Upper lobe of left lung (tissue), 6 donors: Measurements from ENCODE around the gene TMEM121B. TPM values are rescaled to one million over a fixed set of nuclear protein-coding genes. Genes with fewer than 3 reads are reported as not detected.

Experiments
- ATAC-seq, 2 donors: fragments of 200-7000 bp; cut with Tn5 transposase; one replicate each; pipeline ENCODE4 v1.9.1; 2022; ENCODE audit warnings: mild to moderate bottlenecking in 2 of 2, moderate library complexity in 2 of 2; ENCODE audit not compliant: low FRiP score in 2 of 2
- DNase-seq, 2 donors: peaks; one replicate each; pipeline ENCODE4 v3.0.0-alpha.2; 2019 to 2020
- H3K27ac ChIP-seq, 4 donors: fragments of 200-600 bp; sonication (generic); one replicate each; pipeline ENCODE4 v1.5.1; 2016 to 2019
- H3K27me3 ChIP-seq, 4 donors: fragments of 200-600 bp; sonication (generic); one replicate each; pipeline ENCODE4 v1.5.1; 2017 to 2019
- H3K36me3 ChIP-seq, 4 donors: fragments of 200-600 bp; sonication (generic); one replicate each; pipeline ENCODE4 v1.5.1; 2016 to 2019
- H3K4me1 ChIP-seq, 4 donors: fragments of 200-600 bp; sonication (generic); one replicate each; pipeline ENCODE4 v1.5.1; 2018 to 2019
- H3K4me3 ChIP-seq, 4 donors: fragments of 200-600 bp; sonication (generic); one replicate each; pipeline ENCODE4 v1.5.1; 2017 to 2019; ENCODE audit warnings: mild to moderate bottlenecking in 2 of 4, moderate library complexity in 1 of 4
- H3K9me3 ChIP-seq, 4 donors: fragments of 200-600 bp; sonication (generic); one replicate each; pipeline ENCODE4 v1.5.1; 2018 to 2019
- CTCF ChIP-seq, 6 experiments: fragments of 450-650 bp in 4 of 6; fragments of 200-600 bp in 2 of 6; sonication (generic) in 2 of 6; IDR thresholded peaks; one replicate each; pipeline ENCODE4 v1.5.1; 2016 to 2019; ENCODE audit warnings: antibody characterized with exemption in 6 of 6
- EP300 ChIP-seq, 4 donors: sonication (generic); formaldehyde crosslinking; IDR thresholded peaks; one replicate each; pipeline ENCODE4 v1.5.1; 2017; ENCODE audit warnings: antibody characterized with exemption in 4 of 4, control low read depth in 2 of 4
- POLR2A ChIP-seq, 4 donors: fragments of 450-650 bp; IDR thresholded peaks; one replicate each; pipeline ENCODE4 v1.5.1; 2016 to 2017; ENCODE audit warnings: antibody characterized with exemption in 4 of 4, mild to moderate bottlenecking in 2 of 4
- POLR2AphosphoS5 ChIP-seq, 2 donors: sonication (generic); formaldehyde crosslinking; IDR thresholded peaks; one replicate each; pipeline ENCODE4 v1.5.1; 2017; ENCODE audit warnings: antibody characterized with exemption in 2 of 2
- WGBS, 2 donors: methylation state at CpG; one replicate each; pipeline ENCODE4 v1.1.5; 2017 to 2018; 5-methylcytosine and 5-hydroxymethylcytosine counted together
- total RNA-seq, 6 donors: library from RNA; depleted of rRNA in 4 of 6; stranded (reverse); fragments of >200 nt in 4 of 6; gene quantifications; one replicate each; pipeline versions ENCODE4 v1.1.0 to v1.2.1, GENCODE V29; 2016 to 2021
- donor health status: DM: no; HTN: no; CAD: no; lungs with moderate emphysema.
- donor health status: DM: no; HTN: yes; CAD: no; lungs with severe emphysema.

The TMEM121B gene
- total RNA-seq, 6 donors from 2014 or later, result 0.10 to 2.0 (median 1.1) TPM; not detected in 1

GRCh38 chr22:17159504-17159951 lies 38.4 kb upstream of the TMEM121B start:
- Histone ChIP-seq H3K27me3 (no peaks in the 10 kb centered on the region), H3K9me3 (no peaks in the 10 kb centered on the region), H3K27ac (peak overlapping the region; percentile 85 to 92 (median 90)), H3K36me3 (no peaks in the 10 kb centered on the region), H3K4me1 (peaks cover 22 to 44% (median 25%) of the 10 kb centered on the region in 4 donors), H3K4me3 (peak overlapping the region; percentile 65 to 89 (median 78))
- TF ChIP-seq POLR2AphosphoS5 (IDR thresholded peaks at IDR 0.05), result no peak
- TF ChIP-seq EP300 (IDR thresholded peaks at IDR 0.05), result no peak
- TF ChIP-seq CTCF (IDR thresholded peaks at IDR 0.05), result peak in 1 of 6 experiments; percentile 4
- peak in 1 of 4 donors; percentile 15 for TF ChIP-seq POLR2A (IDR thresholded peaks at IDR 0.05)
- ATAC-seq (peak; percentile 47 to 49), DNase-seq (peak; percentile 49 to 88)
- 14 to 16% methylated on average over 23 to 33 of the region's 35 CpGs for WGBS, 2 donors

- peak; percentile 94 to 97 for ATAC-seq
- no peaks in the 10 kb centered on the region for H3K36me3 ChIP-seq
- 0 to 1% methylated on average over 9 to 59 of the region's 114 CpGs for WGBS, 2 donors
- no peaks in the 10 kb centered on the region for H3K9me3 ChIP-seq
- peaks cover 22 to 44% (median 25%) of the 10 kb centered on the region in 4 donors for H3K4me1 ChIP-seq
- peak within 1 kb of the TSS; percentile 85 to 92 (median 90) for H3K27ac ChIP-seq
- H3K27me3 ChIP-seq, result no peaks in the 10 kb centered on the region
- H3K4me3 ChIP-seq, result peak within 1 kb of the TSS; percentile 66 to 89 (median 78)
- TF ChIP-seq POLR2A (IDR thresholded peaks at IDR 0.05) (peak in 3 of 4 donors; percentile 24 to 57 (median 35)), CTCF (IDR thresholded peaks at IDR 0.05) (no peak), POLR2AphosphoS5 (IDR thresholded peaks at IDR 0.05) (peak; percentile 22 to 55), EP300 (IDR thresholded peaks at IDR 0.05) (no peak)
- DNase-seq, result peak; percentile 89 to 99
Measured at GRCh38 chr22:17158568-17159503, 37.7 kb upstream of the TMEM121B start, which contains the start of gene HDHD5. Gene HDHD5, minus strand, starts transcription at chr22:17159277. Its CDS starts 26 bp downstream, at chr22:17159251.

GRCh38 chr22:17158176-17158567 lies 37.0 kb upstream of the TMEM121B start:
- H3K27ac ChIP-seq, result peak overlapping the region; percentile 85 to 92 (median 90)
- H3K9me3 ChIP-seq, result no peaks in the 10 kb centered on the region
- WGBS, 2 donors, result 47 to 48% methylated on average over 16 to 17 of the region's 17 CpGs
- no peaks in the 10 kb centered on the region for H3K36me3 ChIP-seq
- H3K4me3 ChIP-seq, result peak overlapping the region; percentile 66 to 89 (median 78)
- ATAC-seq (no peak), DNase-seq (no peak)
- no peaks in the 10 kb centered on the region for H3K27me3 ChIP-seq
- TF ChIP-seq CTCF (IDR thresholded peaks at IDR 0.05), result no peak
- TF ChIP-seq POLR2A (IDR thresholded peaks at IDR 0.05), result no peak
- no peak for TF ChIP-seq POLR2AphosphoS5 (IDR thresholded peaks at IDR 0.05)
- no peak for TF ChIP-seq EP300 (IDR thresholded peaks at IDR 0.05)
- peaks cover 22 to 44% (median 25%) of the 10 kb centered on the region in 4 donors for H3K4me1 ChIP-seq

- Histone ChIP-seq H3K27ac (peak overlapping the region in 3 of 4 donors; percentile 85 to 92 (median 89)), H3K9me3 (no peaks in the 10 kb centered on the region), H3K36me3 (no peaks in the 10 kb centered on the region), H3K27me3 (no peaks in the 10 kb centered on the region), H3K4me1 (peaks cover 22 to 44% (median 25%) of the 10 kb centered on the region in 4 donors), H3K4me3 (peak overlapping the region in 2 of 4 donors; percentile 72 to 89)
- no peak for DNase-seq
- ATAC-seq, result no peak
- TF ChIP-seq EP300 (IDR thresholded peaks at IDR 0.05) (no peak), CTCF (IDR thresholded peaks at IDR 0.05) (no peak), POLR2AphosphoS5 (IDR thresholded peaks at IDR 0.05) (no peak), POLR2A (IDR thresholded peaks at IDR 0.05) (no peak)
- WGBS, 2 donors, result 93 to 97% methylated on average over 3 of the region's 3 CpGs
Measured at GRCh38 chr22:17157714-17158113, 36.6 kb upstream of the TMEM121B start.
